Measurements from ENCODE around the gene CAMTA1.
A peak's percentile ranks its signal among the peaks of the same experiment; 100 is the strongest.

CAMTA1 gene

DNA sequence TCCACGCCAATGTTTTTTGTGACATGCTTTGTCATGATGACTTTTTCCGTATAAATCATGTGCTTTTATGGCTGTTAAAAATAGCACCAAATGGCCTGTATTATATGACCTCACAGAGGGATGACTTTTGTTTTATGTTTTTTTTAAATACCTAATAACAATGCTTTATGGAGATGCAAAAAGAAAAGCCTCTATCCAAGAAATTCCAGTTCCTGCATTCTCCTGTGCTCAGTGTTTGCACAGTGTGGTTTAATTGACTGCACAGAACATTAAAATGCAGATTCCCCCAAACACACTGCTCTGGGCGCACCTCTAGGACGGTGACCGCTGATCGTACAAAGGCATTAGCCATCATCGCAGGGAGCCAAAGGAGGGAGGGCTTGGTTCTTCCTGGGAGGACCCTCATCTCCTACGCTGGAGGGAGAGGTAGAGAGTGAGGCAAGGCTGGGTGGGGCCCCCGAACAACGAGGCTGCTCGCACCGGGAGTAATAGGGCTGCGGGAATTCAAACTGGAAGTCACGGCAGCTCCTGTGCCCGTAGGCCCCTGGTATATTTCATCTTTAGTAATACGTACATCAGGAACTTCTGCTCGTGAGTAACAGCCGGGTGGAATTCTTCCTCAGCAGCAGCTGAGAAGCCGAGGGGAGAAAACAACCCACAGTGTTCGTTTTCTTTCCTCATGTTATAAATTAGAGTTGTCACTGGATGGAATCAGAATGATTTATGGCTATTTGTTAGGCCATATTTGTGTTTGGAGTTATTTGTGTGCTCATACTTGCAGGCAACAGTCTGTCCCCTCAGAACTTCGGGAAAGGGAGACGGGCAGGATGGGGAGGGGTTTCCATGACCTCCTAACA, 465.6 kb downstream of the CAMTA1 start:
- no peak for DNase-seq

DNA sequence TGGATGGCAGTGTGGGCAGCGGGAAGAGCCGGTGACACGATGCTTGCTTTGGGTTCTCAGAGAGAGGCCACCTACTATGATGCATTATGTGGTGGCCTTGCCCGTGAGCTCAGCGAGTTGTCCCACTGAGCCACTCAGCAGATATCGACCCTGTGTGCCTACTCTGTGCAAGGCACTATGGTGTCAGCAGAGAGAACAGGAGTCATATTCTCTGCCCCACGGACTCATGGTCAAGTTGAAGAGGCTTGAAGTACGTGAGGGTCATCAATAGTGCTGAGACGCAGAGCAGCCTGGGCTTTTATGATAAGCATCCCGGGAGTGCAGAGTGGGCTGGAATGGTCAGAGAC, 466.2 kb downstream of the CAMTA1 start:
- DNase-seq = no peak

DNA sequence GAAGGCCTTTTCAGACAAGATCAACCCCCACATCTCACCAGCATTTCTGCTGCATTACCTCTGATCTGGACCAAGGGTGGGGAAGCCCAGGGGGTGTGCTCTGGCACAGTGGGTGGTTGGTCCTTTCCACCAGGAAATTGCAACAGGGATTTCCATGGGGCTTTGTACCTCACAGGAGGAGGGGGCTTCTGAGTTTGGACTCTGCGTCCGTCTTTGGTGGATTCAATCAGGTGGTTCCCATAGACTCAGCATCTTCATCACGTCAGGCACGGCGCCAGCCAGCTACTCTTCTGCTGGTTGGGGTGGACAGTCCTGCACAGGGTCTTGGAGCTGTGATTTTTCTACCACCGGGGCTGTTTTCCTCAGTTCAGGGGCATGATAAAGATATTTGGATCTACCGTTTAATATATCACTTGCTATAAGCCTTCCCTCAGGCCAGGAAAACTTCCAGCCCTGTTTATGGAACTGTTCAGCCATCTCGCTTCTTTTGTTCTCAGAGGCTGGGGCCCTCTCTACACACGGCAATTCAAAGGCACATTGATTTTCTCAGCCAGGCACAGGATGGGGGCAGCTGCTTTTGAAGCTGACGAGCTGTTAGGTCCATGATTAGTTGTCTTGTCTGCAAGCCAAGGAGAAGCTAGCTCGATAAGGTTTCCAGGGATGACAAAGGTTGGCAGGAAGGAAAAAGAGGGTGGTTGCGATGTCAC, 467.3 kb downstream of the CAMTA1 start:
- no peak for DNase-seq

DNA sequence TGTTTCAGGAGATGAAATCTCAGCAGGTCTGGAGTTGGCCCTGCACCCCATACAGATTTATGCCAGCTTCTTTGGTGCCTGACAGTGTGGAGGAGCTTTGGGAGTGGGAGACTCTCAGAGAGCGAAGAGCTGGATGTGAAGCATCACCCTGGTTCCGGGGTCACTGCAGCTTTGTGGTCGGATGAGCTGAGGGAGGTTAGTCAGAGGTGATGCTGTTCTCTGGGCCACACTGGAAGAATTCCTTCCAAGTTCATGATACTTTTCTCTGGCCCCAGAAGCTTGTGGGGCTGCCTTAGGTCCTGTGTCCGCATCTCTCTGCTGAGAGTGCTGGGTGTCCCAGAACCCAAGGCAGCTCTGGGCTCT, 467.8 kb downstream of the CAMTA1 start:
- DNase-seq = no peak

DNA sequence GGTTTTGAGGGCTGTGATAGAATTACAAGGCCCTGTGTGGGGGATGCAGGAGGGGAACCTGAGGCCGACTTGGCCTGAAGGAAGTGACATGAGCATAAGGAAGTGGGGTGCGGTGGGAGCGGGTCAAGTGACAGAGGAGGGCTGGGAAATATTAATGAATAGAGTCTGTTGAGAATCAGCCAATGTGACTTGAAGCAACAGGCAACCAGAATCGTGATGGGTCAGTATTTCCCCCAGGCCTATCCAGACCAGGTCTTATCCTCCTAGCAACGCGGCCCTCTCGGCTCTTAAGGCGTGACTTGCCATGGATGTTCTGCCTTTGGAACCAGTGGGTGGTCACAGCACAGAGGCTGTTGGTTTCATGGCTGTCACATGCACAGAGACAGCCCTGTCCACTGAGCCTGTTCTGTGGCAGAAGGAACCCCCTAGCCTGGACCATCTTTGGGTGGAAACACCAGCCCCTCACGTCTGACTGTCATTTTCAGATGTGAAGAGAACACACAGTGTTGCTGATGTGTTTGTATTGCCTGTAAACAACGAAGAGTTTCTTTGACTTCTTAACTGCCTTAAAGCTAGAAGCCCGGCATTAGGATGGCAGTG, 468.8 kb downstream of the CAMTA1 start:
- no peak for DNase-seq

DNA sequence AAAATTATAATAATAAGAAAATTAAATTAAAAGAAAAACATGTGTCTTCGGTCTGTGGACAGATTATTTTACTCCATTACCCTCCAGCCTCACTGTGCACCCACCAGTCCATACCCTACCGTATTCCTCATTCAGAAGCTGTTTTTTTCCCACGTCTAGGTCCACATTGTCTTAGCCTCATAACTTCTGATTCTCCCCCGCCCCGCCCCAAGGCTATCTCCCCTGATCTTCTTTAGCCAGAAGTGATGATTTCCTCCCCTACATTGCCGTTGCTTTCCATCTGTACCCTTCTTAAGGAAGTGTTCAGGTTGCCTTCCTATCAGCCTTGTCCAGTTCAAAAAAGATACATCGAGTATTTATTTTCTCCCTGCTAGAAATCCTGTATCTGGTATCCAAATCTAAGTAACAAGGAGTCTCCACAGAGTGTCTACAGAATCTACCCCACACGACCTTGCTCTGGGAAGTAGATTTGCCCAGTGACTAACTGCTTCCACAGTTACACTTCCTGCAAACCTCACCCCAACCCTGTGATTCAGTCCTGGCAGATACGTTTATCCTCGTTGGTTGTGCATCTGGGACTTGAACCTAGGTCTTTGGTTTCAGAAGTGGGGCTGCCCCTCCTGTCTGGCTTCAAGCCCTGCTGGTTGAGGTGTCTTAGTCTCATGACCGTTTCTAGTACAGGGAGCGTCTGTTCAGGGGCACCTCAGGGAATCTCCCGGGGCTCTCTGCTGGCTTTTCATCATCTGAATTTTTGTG, 470.2 kb downstream of the CAMTA1 start:
- no peak for DNase-seq

DNA sequence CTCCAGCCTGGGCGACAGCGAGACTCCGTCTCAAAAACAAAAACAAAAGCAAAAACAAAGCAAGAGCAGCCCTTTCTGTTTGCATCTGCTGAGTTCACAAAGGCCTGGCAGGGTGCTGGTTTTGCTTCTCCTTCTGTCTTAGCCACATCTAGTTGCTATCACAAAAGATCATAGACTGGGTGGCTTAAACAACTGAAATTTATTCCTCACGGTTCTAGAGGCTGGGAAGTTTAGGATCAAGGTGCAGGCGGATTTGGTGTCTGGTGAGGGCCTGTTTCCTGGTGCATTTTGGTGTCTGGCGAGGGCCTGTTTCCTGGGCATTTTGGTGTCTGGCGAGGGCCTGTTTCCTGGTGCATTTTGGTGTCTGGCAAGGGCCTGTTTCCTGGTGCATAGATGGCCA, 471.3 kb downstream of the CAMTA1 start:
- no peak for DNase-seq

DNA sequence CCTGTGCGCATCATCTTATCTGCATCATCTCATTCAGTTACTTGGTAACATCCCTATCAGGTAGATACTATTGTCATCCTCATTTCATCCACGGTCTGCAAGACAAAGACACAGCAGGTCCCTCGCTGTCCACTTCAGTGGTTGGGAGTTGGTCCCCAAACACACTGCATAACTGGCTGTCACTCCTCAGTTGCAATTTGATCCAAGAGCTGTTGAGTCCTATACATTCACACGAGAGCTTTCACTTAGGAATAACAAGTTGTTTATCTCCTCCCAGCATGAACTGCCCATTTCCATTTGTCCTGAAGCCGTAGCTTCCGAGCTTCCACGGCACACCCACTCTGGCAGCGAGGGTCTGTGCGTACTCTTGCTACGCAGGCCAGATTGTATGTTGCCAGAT, 472.0 kb downstream of the CAMTA1 start:
- no peak for DNase-seq

DNA sequence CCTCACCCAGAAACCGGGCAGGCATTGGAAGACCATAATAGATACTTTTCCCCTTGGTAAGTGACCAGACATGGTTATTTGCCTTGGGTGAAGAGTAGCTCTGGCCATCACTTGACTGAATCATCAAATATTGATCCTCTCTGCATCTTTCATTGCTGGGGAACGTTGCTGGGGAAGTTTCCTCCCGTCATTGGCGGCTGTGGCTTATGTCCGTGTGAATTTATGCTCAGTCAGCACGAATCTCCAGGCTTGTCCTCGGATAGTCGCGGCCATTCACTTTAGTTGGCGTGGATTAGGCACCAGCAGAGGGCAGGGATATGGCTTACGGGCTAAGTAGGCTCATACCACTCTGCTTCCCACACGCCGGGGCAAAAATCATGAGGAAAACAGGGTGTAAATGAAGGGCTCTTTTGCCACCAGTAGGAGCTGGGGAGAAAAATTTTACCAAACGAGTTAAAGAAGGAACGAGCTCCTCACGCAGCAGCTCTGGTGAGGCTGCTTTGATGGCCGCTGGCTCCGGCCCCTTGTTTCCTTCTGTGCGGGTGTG, 473.4 kb downstream of the CAMTA1 start:
- DNase-seq = no peak

DNA sequence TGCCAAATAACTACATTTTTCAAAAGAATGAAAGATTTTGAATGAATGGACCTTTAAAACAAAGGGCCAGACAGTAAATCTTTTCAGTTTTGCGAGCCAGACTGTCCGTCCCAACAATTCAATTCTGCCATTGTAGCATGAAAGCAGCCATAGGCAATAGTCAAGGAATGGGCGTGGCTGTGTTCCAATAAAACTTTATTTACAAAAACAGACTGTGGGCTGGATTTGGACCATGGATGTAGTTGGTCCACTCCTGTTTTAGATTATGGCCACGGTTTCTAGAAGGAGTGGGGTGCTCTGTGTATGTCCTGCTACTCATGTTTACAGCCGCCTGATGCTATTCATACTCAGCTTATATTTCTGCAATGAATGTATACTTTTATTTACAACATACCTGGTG, 474.7 kb downstream of the CAMTA1 start:
- DNase-seq = no peak

DNA sequence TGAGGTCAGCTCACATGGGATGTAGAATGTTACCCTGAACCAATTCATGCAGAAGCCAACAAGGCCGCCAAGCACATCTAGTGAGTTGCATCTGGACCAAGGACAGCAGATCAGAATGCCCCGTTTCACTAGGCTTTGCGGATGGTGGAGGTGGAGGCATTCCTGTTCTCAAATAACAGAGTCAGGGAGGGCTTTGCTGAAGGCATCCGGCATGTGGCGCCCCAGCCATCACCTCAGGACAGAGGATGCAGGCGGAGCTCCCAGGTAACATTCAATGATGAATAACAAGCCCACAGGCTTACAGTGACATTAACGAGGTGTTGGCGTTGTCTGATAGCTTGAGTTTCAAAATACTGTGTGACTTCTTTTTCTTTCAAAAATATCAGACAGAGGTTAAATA, 476.2 kb downstream of the CAMTA1 start:
- no peak for DNase-seq

DNA sequence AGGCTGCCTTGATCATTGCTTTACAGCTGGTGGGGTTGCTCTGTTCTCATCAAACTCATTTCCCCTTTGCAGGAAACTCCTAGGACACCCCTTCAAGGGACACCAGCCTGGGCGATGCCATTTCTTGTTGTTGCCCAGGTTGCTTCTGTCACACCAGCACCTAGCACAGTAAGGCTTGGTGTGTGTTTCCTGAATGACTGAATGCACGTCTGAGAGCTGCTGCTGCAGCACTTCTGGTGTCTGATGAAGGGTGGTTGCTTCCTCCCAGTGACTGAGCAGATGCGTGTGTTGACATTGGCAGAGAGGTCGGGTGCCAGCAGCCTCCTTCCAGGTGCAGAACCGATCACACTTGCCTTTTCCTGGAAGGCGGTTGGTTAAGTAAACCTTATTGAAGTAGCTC, 477.4 kb downstream of the CAMTA1 start:
- DNase-seq = no peak

DNA sequence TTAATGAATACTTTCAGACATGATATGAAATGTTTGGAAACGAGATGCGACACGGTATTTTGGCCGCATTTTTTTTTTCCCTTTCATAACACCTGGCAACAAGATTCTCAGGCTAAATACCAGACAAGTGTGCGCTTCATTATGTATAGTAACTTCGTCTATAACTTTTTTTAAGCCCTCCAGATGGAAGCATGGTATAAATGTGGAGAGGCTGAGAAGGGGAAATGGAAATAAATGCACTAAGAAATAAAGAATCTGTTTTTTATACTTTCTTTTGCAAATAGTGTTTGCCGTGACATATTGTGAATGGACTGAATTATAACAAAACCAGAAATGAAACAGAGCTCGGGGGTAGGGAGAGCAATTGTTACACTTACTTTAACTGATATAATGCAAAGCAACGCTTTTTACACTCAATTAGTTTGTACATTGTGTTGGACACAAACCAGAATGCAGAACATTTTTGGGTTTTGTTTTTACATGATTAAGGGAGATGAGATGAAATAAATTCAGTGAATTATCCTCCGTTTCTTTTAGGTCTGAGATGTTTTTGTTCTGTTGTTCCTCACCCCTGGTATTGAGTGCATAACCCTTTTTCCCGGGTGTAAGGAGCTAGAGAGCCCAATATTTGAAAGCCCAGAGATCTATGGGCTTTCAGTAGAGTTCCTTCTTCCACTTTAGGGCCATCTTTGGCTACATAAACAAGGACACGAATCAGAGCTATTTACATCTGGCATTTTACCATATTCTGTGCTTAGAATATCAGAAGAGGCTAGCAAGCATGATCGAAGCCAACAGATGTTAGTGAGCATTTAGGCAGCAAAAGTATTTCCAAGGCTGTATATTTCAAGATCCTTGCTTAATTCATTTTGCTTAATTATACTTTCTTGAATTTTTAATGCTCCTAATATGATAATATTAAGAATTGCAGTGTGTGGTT, 478.0 kb downstream of the CAMTA1 start:
- DNase-seq = no peak

DNA sequence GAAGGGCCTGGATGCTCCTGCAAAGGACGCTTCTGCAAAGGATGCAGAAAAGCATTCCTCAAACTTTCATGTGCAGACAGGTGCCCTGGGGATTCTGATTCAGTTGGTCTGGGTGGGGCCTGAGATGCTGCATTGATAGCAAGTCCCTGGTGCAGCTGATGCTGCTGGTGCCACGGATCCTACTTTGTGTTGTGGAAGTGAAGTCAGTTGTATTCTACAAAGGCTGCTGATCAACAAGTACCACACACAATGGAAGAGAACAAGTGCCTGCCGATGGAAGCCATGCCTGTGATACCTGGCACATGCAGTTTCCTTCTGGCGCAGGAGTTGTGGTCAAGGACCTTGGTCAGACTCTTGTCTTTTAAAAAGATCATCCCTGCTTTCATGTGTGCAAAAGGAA, 478.8 kb downstream of the CAMTA1 start:
- no peak for DNase-seq

DNA sequence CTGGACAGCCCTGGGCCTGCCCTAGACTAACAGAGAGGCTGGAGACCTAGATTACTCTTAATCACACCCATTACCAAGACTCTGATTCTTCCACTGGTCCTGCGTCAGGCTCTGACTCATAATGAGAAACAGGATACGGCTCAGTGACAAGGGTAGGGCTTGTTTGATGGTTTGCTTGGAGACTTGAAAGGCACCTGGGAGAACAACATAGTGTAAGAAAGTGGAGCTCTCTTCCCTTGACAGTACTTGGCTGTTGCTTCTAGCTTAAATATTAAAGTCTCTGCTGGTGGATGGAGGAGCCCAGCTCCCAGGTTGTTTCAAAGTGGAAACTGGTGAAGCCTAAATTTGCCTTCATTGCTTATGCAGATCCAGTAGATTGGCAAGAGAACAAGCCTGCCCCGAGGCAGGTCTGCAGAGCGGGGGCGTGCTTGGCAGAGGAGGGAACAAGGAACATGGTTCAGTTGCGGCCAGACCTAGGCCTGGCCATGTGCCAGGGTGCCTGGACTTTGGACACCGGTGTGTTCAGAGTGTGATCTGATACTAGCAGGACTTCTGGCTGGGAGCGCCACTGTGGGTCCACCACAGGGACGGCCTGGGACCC, 480.6 kb downstream of the CAMTA1 start:
- DNase-seq = peak; percentile 17

DNA sequence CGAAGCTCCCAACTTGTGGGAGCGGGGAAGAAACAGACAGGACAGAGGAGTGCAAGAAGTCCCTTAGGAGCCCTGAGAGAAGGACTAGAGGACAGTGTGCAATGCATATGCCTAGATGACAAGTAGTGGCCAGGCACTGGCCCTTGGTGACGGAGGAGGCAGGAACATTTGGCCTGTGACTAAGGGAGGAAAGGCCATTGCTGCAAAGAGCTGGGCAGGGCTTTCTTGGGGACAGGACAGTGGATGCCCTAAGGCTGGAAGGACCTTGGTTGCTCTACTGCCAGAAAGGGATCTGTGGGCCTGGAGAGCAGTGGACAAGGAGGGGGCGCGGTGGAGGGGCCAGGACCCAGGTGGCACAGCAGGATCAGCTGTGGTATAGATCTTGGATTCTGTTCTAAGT, 481.3 kb downstream of the CAMTA1 start:
- DNase-seq = no peak

DNA sequence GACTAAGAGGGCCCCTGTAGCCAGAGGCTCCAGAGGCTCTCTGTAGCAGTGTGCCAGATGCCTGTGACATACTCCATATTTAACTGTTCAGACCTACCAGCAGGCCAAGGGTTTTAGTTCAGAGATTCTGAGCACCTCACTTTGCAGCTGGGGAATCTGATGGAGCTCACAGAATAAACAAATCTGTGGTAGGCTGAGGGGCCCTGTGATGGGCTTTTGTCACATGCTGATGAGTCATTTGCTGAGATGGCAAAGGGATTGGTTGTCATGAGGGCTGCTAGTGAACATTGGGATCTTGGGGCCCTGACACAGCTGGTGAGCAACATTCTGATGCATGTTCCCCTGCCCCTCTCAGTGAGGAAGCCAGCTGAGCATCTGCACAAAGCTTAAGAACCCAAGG, 482.2 kb downstream of the CAMTA1 start:
- no peak for DNase-seq

DNA sequence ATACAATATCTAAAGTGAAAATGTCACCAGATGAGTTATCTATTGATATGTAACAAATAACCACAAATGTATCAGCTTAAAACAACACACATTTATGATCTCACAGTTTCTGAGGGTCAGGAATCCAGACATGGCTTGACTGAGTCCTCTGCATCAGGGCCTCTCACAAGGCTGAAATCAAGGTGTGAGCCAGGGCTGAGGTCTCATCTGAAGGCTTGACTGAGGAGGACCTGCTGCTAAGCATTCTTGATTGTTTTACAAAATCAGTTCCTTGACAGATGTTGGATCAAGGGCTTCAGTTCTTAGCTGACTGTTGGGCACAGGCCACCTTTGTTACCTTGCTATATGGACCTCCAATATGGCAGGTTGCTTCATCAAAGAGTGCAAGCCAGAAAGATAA, 483.7 kb downstream of the CAMTA1 start:
- no peak for DNase-seq

DNA sequence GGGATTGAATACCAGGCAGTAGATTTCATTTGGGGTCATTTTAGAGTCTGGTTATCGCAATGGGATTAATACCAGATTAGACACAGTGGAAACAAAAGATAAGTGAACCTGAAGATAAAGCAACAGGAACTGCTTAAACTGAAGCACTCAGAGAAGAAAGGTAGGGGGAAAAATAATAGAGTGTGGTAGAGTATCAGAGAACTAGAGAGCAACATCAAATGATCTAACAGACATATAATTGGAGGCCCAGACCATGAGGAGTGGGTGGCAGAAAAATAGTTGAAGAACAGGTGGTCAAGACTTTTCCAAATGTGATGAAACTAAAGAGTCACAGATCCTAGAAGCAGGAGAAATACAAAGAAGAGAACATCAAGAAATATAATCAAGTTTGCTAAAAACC, 484.3 kb downstream of the CAMTA1 start:
- DNase-seq = no peak

DNA sequence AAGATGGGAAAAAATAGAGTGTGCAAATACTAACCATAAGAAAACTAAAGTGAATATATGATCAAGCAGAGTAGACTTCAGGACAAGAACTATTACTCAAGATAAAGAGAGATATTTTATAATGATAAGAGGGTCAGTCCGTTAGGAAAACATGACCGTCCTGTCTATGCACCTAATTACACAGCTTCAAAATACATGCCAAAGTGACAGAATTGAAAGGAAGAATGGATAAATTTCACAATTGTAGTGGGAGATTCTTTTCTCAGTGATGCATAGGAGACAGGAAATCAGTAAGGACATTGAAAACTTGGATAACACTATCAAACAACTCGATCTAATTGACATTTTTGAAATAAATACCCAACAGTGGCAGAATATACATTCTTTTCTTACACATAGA, 489.0 kb downstream of the CAMTA1 start:
- DNase-seq = no peak

DNA sequence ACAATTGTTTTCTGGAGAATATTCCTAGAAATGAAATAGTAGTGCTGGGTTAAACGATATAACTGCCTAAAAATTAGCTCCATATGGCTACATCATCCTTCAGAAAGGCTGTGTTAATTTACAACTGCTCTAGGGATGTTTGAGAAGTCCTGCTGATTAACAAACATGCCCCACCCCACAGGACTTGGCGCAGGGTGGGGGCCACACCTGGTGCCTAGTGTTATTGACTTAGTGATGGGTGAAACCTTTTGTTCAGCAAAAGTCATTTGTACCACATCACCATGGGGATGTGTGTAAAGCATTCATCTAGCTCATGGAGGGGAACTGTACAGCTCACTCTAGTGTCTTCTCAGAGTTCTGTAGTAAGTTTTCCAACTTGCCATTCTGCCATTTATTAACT, 492.8 kb downstream of the CAMTA1 start:
- no peak for DNase-seq

Data from NCI-H1048 (cell line).